ENCODE measurements around the gene SGK2.

- no peak for TF ChIP-seq POLR2AphosphoS5 (IDR thresholded peaks at IDR 0.05; ENCODE audit: low read depth, low read length)
- no peak for TF ChIP-seq POLR2A (IDR thresholded peaks at IDR 0.05; ENCODE audit: low read depth, low read length)
- TF ChIP-seq TAF1 (IDR thresholded peaks at IDR 0.05; ENCODE audit: borderline replicate concordance, low read depth, low read length), result no peak
These were observed 21.9 kb upstream of the SGK2 start for GRCh38 chr20:43536817-43537440.
